Endometrial microvascular endothelial cells (primary cell): ENCODE measurements around the gene CPVL. TPM values are rescaled to one million over a fixed set of nuclear protein-coding genes. Genes with fewer than 3 reads are reported as not detected.

ENCODE experiments used
- in situ Hi-C: cut with HindIII; loops from 2 replicates; pipeline ENCODE4 v1.10.0; 2017; ENCODE audit warnings: low sequenced_read_pairs, low pct_unique_long_range_greater_than_20kb; ENCODE audit errors: inconsistent ontology term
- total RNA-seq: library from RNA; depleted of rRNA; stranded (reverse); fragments of >200 nt; gene quantifications from one replicate; pipeline ENCODE4 v1.2.3, GENCODE V29; 2015; ENCODE audit errors: inconsistent ontology term

CPVL gene
- total RNA-seq, 1 donor from 2014 or later = not detected

DNA sequence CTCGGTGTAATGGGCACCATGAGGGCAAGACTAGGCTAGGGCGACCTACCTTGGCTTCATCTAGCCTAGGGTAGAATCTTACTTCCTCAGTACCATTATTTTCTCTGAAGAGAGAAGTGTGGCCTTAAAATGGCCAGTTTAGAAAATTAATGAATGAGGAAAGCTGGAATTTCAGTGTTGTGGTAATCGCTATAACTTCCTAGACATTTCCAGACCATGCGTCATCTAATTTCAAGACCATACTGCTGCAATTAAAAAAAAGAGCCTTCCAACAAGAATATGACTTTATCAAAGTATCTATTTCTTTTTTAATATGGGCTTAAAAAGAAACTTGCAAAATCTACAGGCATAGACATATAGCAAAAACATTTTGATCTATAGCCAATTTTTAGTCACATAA, 68.5 kb downstream of the CPVL start:
- in situ Hi-C loops = no loop called here

DNA sequence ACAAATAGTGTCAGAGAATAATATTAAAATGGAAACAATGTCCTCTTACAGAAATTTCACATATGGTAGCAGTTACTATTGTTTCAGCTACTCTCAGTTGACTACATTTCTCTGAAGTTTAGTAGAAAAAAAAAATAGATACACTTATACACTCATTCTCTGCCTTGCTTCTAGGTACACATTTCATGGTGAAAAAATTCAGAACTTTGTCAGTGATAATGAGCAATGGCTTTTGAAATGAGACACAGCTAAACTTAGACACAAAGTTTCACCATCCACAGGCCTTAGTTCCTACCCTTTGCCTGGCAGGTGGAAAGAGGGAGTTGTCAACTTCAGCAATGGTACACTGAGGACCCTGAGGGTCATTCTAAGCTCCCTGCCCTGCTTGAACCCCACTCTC, 69.2 kb downstream of the CPVL start:
- in situ Hi-C loops = no loop called here

DNA sequence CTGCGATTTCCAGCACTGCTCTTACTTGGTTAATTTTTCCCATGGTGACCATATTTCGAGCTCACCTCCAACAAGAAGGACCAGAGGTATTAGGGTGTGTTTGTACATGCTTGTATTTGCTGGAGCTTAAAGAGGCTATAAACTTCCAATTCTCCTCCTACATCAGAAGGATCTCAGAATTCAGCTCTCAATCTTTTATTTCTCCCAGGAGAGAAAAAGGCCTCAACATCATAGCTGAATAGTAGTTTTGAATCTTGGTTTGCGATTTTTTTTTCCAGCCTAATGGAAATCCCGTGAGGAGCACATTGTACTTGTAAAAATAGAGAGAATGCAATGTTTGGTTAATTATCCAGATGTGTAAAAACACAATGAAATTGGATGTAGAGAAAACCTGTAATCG, 69.7 kb downstream of the CPVL start:
- in situ Hi-C loops = no loop called here

DNA sequence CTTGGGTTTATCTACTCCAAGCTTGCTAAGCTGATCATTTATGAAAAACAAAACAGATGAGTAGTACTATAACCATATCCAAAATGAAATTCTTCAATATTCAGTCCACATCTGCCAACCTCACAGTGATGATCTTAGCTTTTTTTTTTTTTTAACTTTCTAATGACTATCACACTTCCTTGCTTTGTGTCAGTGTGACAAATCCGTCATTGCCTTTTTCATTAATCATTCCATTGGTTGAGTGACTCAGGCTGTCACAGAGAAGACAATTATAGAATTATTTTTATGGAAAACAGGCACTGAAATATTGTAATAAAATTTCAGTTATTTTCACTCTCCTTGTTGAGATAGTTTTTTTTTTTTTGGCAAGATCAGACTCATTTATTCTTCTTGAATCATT, 70.7 kb downstream of the CPVL start:
- in situ Hi-C loops = no loop called here

DNA sequence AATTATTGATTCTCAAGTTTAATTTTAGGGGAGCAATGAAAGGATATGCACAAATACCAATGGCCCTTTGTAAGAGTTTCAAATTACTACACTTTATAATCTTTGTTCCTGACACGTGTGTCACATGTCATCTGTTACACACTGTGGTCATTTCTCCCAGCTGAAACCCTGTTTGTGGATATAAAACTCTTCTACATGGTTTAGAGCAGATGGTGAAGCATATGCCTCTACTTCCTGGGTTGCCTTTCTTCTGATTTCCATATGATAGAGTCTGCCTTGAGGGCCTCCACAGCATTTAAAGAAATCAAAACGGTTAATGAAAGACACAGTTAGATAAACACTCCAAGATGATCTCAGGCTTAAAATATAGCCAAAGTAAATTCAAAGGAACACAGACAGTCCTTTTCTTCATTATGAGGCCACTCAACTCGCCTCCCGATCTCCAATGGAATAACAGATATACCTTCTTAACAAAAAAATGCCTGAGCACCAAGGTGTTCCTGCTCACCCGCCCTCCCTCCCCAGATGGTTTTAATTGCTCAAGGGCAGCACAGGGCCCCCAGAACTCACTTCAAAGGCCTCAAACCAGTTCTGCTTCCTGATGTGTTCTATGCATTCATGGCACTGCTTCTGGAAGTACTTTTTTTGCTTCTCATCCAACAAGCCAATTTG, 75.0 kb downstream of the CPVL start:
- in situ Hi-C loops = no loop called here

DNA sequence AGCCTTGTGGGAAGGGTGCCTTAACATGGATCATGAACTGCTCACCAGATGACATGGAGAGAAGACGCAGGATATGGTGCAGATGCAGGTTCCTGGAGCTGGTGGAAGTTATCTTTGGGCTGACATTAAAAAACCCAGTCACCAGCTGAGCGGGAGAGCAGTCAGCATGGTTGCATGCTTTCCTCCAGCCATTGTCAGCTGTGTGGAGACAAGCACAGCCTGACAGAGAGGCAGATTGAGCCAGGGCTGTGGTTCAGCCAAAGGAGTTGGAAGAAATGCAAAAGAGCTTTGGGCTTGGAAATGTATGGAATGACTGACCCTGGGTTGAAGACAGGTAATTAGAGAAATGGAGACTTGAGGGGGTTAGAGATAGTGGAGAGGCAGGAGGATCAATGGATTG, 79.7 kb downstream of the CPVL start:
- in situ Hi-C loops = no loop called here

DNA sequence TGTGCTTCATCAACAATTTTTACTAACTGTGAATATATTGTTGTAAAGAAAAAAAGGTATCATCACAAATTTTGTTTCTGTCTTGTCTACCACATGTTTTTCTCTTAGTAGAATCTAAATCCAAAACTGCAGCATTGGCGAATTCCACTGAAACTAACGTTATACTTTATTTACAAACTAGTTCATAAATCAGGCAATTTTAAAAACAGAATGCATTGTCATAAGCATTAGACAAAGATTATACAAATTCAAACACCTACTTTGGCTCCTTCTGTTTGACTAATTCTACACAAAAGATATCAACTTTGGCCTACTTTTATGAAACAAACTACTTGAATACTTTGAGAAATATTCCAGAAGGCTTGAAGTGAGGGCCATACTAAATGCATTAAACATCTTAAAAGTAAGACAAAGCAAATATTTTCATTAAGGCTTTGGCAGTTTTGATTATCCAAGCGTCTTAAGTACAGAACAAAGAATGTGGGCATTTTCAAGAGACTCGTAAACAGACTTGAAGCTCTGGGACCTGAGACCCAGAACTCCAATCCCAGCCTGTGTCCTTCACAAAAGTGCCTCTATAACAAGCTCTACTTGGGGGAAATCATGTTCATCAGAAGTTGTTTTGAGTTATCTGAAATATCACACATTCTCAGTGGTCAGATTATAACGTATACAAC, 81.0 kb downstream of the CPVL start:
- in situ Hi-C loops = no loop called here

DNA sequence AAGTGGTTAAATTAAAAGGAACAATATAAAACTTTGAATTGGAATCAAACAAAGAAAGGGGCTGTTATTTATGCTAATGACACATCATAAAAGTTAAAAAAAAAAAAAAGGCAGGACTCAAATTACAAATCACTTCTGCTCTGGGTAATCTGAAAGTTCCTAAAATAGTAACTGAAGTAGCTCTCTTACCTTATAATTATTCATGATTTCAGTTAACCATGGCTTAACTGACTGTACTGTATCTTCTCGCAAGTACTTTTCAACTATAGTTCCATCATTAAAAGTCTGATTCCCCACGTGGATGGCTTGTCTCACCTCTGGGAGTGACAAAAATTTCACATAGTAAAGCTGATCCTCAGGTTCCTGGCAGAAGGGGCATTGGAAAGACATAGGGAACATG, 82.5 kb downstream of the CPVL start:
- in situ Hi-C loops = no loop called here

DNA sequence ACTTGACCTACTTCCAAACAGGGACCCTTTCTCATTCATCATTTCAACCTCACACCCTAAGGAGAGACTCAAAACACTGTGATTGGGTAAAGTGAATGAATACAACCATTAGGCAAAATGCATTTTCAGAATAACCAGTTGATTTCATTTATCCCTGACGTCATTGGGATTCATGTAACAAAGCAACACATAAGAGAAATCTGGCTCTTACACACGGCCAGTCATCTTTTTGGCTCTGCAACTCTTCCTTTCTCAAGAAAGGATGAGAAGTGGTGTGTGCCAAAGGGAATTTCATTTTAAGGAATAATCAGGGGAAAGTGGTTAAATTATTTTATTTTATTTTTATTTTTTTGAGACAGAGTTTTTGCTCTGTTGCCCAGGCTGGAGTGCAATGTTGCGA, 83.1 kb downstream of the CPVL start:
- in situ Hi-C loops = no loop called here

DNA sequence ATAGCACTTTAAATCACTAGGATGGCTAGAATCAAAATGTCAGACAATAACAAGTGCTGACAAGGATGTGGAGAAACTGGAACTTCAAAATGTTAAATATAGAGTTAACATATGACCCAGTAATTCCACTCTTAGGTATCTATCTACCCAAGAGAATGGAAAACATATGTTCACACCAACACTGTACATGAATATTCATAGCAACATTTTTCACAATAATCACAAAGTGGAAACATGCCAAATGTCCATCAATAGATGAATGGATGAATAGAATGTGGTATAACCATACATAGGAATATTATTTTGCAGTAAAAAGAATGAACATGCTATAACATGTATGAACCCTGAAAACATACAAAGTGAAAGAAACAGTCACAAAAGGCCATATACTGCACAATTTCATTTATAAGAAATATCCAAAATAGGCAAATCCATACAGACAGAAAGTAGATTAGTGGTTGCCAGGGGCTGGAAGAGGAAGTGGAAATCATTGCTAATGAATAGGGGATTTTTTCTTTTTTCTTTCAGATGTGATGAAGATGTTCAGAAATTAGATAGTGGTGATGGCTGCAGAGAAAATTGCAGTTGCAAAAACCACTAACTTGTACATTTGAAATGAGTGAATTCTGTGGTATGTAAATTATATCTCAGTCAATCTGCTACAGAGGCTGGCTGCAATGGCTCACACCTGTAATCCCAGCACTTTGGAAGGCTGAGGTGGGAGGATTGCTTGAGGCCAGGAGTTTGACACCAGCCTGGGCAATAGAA, 93.0 kb downstream of the CPVL start:
- in situ Hi-C loops = no loop called here

DNA sequence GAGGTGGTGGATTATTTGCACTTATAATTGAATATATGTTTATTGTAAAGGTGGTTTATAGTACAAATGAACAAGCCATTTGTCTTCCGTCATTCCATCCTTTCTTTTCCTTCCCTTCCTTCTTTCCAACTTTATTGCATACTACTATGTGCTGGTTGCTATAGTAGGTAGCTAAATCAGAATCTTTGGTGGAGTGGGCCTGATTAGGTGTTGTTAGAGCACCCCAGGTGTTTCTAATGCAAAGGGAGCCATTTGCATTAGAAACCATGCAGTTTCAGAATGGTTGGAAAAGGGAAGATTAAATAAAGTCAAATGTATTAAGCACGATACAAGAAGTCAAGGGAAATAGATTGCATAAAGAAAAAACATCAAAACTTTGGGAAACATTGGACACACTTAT, 99.4 kb downstream of the CPVL start:
- in situ Hi-C loops = no loop called here

DNA sequence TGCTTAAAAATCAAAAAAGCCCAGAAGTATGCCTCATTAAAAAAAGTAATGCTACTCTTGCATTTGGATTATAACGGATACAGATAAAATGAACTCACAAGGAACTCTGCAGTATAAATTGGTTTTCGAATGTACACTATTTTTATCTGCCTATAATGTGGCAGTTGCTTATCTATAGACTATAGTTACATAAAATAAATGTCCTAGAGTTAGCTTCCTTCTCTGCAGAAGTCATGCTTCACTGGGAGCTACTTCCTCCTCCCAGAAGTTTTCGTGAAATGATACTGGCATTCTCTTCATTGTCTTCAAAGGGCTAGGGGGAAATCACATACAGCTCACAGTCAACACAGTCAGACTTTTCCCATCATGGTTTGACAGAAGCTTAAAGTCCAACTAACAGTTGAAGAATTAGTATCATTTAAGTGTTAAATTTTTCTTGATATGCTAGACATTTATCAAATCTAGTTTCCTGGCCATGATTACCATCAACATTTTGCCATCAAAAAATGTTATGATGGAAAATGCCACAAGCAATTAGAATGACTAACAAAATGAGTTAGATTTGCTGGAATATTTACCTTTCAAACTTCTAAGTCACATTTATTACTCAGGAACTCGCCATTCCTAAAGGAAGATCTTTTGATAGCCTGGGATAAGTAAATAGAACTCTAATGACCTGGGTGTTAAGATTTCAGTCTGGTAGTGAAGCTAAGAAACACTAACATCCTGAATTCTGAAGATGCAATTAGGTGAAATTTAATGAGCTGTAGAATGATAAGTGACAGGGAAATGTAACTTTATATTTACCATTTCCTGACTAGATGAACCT, 100.9 kb downstream of the CPVL start:
- in situ Hi-C loops = no loop called here

DNA sequence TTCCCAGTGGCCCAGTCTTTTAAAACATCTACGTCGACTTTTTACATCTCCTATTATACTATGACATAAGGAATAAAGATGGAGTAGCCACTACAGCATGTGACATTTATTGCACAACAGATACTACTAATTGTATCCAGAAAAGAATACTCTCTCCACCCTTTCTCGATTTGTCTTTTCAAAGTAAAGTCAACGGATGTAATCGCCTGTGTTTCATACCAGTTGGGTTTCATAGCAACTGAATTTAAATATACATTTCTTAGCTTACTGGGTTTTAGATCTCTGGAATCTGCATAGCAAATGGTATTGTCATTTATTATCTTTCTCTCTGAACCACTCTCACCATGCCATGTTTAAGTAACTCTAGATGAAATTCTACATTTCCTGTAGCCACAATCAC, 101.8 kb downstream of the CPVL start:
- in situ Hi-C loops = no loop called here

DNA sequence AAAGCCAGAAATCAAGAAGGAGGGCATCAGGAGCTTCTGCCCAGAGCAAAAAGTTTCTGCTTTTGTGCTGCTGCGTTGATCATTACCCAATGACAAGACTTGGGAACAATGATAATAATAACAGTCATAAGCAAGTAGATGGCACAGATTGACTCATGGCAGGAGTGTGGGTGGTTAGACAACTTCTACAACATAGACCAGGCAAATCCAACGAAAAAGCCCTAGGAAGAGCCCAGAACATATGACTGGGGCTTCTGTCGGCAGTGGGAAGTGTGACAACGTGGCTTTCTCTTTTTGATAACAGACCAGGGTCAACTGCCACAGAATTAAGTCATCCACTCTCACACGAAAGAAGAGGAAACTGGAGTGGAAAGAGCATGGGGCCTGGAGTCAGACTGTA, 102.8 kb downstream of the CPVL start:
- in situ Hi-C loops = no loop called here

DNA sequence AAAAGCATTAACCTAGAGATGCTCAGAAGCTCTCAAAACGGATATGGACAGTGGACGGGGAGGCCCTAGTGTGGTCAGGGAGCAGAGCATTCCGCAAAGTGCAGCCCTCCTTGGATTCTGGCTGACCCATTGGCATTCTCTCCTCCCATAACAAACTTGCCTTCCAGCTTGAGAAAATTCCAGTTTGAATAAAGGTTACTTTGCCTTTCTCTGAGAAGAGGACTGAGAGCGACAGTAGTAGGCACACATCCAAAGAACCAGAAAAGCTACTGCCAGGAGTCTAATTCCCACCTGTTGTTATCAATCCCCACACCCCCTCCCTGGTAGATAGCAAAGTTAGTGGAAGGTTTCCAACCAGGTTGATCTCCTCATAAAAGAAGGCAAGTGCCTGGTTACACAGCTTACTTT, 103.5 kb downstream of the CPVL start:
- in situ Hi-C loops = no loop called here

DNA sequence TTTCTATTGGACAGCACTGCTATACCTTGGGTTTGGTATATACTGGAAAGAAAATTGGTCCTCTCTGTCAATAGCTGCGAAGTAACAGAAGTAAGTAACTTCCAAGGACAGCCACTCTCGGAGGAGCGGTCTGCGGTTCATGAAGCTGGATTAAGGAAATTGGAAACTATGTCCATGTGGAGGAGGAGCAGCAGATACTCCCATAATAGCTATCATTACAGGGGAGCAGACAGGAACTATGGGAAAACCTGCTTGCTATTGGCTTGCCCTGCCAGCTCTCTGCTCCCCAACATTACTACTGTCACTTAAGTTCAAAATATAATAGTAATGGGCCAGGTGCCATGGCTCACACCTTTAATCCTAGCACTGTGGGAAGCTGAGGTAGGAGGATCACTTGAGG, 104.3 kb downstream of the CPVL start:
- in situ Hi-C loops = no loop called here

DNA sequence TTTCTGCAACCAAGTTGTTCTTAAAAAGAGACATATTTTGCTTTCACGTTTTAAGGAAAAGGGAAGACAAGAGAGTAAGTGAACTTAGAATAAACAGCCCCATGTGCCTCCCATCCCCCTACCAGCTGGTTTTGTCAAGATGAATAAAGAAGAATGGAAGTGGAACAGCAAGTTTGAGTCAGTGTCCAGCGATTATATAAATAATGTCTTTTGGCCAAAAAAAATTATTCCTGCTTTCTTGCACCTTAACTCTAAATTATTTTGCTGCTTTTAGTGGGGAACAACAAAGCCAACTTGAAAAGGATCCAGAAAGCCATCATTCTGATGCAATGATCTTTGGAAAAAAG, 105.8 kb downstream of the CPVL start:
- in situ Hi-C loops = no loop called here

DNA sequence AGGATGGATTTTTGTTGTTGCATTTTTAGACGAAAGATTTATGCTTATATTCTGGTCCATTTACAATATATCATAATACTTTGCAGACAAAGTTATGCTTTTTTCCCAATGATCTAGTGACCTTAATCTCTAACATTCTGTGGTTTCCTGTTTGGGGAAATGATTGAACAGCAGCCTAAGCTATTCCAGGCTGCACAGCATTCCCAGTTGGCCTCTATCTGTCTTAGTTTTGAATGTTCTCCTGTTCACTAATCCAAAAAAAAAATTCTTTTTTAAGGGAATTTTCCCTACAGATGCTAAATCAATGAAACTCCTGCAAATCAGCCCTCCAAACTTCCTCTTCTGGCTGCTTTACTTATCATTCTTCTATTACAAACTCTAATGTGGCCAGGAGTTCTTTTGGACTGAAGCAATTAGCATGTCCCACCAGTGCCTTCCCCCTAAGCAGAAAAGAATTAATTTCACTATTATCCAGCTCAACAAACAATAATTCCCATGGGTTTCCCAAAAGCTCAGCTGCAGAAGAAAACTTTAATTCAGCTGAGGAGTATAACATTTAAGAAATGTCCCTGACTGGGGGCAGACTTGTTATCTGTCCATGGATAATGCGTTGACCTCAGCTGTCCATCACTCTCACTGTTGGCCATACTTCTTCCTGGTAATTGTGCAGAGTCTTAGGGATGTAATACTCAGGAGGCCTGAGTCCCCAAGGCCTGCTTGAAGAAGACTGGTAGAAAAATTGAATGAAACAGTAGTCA, 106.3 kb downstream of the CPVL start:
- in situ Hi-C loops = no loop called here

DNA sequence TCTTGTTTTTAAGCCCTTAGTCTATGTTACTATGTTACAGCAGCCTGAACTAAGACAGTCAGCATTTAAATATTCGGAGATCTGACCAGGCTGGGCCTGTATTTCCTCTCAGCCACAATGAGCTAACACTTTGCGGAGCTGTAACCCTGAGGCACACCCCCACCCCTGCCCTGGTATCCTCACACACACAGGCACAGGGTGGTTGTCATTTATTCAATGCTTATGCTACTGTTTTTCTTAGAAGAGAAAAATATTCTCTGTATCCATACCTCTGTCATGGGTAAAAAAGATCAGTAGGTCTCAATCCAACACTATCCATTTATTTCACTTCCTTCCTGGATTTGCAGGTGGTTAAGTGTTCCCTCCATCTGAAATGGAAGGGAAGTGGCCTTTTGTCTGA, 107.9 kb downstream of the CPVL start:
- in situ Hi-C loops = no loop called here
